ENCODE data around the gene FBXO48.

DNA sequence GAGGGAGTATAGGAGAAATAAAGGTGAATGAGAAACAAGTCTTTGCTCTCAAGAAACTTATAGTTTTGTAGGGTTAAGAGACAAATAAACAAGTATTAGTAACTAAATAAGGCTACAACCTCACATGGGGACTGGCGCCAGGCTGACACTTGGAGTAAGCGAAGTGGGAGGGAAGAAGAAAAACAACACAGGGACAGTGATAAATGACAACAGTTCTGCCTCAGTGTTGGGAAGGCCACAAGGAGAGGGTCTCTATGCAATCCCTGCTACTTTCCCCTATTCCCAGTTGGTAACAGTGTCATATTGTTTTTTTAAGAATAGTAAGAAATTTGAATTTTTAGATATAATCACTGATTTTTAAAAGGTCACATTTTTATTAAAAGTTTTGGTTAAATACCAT, 4.3 kb upstream of the FBXO48 start:
- TF ChIP-seq, protein P1, sequence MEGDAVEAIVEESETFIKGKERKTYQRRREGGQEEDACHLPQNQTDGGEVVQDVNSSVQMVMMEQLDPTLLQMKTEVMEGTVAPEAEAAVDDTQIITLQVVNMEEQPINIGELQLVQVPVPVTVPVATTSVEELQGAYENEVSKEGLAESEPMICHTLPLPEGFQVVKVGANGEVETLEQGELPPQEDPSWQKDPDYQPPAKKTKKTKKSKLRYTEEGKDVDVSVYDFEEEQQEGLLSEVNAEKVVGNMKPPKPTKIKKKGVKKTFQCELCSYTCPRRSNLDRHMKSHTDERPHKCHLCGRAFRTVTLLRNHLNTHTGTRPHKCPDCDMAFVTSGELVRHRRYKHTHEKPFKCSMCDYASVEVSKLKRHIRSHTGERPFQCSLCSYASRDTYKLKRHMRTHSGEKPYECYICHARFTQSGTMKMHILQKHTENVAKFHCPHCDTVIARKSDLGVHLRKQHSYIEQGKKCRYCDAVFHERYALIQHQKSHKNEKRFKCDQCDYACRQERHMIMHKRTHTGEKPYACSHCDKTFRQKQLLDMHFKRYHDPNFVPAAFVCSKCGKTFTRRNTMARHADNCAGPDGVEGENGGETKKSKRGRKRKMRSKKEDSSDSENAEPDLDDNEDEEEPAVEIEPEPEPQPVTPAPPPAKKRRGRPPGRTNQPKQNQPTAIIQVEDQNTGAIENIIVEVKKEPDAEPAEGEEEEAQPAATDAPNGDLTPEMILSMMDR (IDR thresholded peaks at IDR 0.05) = no peak
- no peak for TF ChIP-seq POLR2A (IDR thresholded peaks at IDR 0.05)

All from adrenal gland (tissue), 5 donors.